GM19099 (cell line): ENCODE data around the gene KCNC3.

Source experiments
- POLR2A ChIP-seq: IDR thresholded peaks from 3 replicates; pipeline ENCODE4 v1.6.1; 2011; ENCODE audit warnings: low read depth; ENCODE audit not compliant: insufficient read length; ENCODE audit errors: extremely low read depth

Gene KCNC3

GRCh38 chr19:50309396-50310125 is 19.6 kb downstream of the KCNC3 start:
- TF ChIP-seq POLR2A = no peak

- no peak for TF ChIP-seq POLR2A
Measured at GRCh38 chr19:50308991-50309390, 20.2 kb downstream of the KCNC3 start.

- TF ChIP-seq POLR2A = no peak
Measured at GRCh38 chr19:50303558-50303957, 25.6 kb downstream of the KCNC3 start.

- TF ChIP-seq POLR2A = no peak
Measured at GRCh38 chr19:50301607-50301971, 27.6 kb downstream of the KCNC3 start.

GRCh38 chr19:50300814-50301606 is 28.2 kb downstream of the KCNC3 start:
- TF ChIP-seq POLR2A = no peak

- no peak for TF ChIP-seq POLR2A
Measured at GRCh38 chr19:50300051-50300450, 29.1 kb downstream of the KCNC3 start.

- no peak for TF ChIP-seq POLR2A
Measured at GRCh38 chr19:50293263-50294004, 35.7 kb downstream of the KCNC3 start.

- TF ChIP-seq POLR2A = no peak
Measured at GRCh38 chr19:50292216-50292827, 36.9 kb downstream of the KCNC3 start.

- no peak for TF ChIP-seq POLR2A
Measured at GRCh38 chr19:50290775-50291174, 38.4 kb downstream of the KCNC3 start.

- no peak for TF ChIP-seq POLR2A
Measured at GRCh38 chr19:50290011-50290410, 39.2 kb downstream of the KCNC3 start.

- TF ChIP-seq POLR2A = no peak
Measured at GRCh38 chr19:50288954-50289353, 40.2 kb downstream of the KCNC3 start.

GRCh38 chr19:50287331-50287730 is 41.8 kb downstream of the KCNC3 start:
- TF ChIP-seq POLR2A = no peak

GRCh38 chr19:50286443-50286842 is 42.7 kb downstream of the KCNC3 start:
- no peak for TF ChIP-seq POLR2A

GRCh38 chr19:50285833-50286232 is 43.3 kb downstream of the KCNC3 start:
- no peak for TF ChIP-seq POLR2A

- TF ChIP-seq POLR2A = no peak
Measured at GRCh38 chr19:50281491-50281890, 47.7 kb downstream of the KCNC3 start.
